ENCODE results near the gene GTF3C2. TPM values are rescaled to one million over a fixed set of nuclear protein-coding genes. Genes with fewer than 3 reads are reported as not detected.

Gene GTF3C2
- total and polyA plus RNA-seq, 2 of the 13 experiments (the other 11 are each of a cell fraction or from before 2014, with no cell fraction given) = 77.5 to 130 TPM

DNA sequence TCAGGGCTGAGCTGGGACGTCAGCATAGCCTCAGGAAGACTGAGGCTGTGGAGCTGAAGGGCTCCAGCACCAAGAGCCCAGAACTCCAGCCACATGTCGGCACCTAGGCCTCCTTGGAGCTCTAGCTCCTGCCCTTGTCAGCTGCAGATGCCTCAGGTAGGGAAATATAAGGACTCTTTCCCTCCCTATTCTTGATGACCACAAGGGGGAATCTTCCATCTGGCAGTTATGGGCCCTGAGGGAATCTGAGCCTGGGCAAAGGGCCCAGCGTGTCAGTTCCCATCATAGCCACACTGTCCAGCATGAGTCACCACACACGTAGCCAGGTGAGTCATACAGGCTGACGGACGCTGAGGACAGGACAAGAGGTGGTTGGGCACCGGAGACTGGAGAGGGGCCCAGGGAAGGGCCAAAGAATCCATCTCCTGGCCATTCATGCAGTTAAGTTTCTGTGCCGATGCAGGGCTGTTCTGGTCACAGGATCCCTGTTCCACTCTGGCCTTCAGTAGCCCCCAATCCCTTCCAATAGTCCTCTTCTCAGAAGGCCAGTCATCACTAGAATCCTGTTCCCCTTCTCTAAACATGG, 35.5 kb downstream of the GTF3C2 start (continued):
- peak; percentile 66; the same call in 1 of the 2 replicates for TF ChIP-seq ZBTB4 (CRISPR knock-in tag; IDR thresholded peaks at IDR 0.05; ENCODE audit: borderline replicate concordance)
- TF ChIP-seq PITX1 (CRISPR knock-in tag; IDR thresholded peaks at IDR 0.05) = 0 out of 2 replicates have a peak, but pooled peaks have one; percentile 34
- TF ChIP-seq, protein P1, sequence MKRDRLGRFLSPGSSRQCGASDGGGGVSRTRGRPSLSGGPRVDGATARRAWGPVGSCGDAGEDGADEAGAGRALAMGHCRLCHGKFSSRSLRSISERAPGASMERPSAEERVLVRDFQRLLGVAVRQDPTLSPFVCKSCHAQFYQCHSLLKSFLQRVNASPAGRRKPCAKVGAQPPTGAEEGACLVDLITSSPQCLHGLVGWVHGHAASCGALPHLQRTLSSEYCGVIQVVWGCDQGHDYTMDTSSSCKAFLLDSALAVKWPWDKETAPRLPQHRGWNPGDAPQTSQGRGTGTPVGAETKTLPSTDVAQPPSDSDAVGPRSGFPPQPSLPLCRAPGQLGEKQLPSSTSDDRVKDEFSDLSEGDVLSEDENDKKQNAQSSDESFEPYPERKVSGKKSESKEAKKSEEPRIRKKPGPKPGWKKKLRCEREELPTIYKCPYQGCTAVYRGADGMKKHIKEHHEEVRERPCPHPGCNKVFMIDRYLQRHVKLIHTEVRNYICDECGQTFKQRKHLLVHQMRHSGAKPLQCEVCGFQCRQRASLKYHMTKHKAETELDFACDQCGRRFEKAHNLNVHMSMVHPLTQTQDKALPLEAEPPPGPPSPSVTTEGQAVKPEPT (CRISPR knock-in tag; IDR thresholded peaks at IDR 0.05; ENCODE audit: low read depth) = no peak
- peak; percentile 66; the same call in 1 of the 2 replicates for TF ChIP-seq FOXA3 (CRISPR knock-in tag; IDR thresholded peaks at IDR 0.05)
- peak; percentile 79; the same call in 1 of the 2 replicates for TF ChIP-seq ZNF205 (CRISPR knock-in tag; IDR thresholded peaks at IDR 0.05)
- no peak for TF ChIP-seq SKIL (CRISPR knock-in tag; IDR thresholded peaks at IDR 0.05; ENCODE audit: borderline replicate concordance)
- peak; percentile 78; the same call in 1 of the 2 replicates for TF ChIP-seq ZBTB38 (CRISPR knock-in tag; IDR thresholded peaks at IDR 0.05)
- TF ChIP-seq, protein P2, sequence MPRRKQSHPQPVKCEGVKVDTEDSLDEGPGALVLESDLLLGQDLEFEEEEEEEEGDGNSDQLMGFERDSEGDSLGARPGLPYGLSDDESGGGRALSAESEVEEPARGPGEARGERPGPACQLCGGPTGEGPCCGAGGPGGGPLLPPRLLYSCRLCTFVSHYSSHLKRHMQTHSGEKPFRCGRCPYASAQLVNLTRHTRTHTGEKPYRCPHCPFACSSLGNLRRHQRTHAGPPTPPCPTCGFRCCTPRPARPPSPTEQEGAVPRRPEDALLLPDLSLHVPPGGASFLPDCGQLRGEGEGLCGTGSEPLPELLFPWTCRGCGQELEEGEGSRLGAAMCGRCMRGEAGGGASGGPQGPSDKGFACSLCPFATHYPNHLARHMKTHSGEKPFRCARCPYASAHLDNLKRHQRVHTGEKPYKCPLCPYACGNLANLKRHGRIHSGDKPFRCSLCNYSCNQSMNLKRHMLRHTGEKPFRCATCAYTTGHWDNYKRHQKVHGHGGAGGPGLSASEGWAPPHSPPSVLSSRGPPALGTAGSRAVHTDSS (CRISPR knock-in tag; conservative IDR thresholded peaks at IDR 0.05) = no peak
- peak; percentile 89 for TF ChIP-seq KDM2A (CRISPR knock-in tag; IDR thresholded peaks at IDR 0.05; ENCODE audit: borderline replicate concordance, low read depth)
- TF ChIP-seq HMG20B (CRISPR knock-in tag; conservative IDR thresholded peaks at IDR 0.05) = peak; percentile 52; the same call in 1 of the 2 replicates
- peak; percentile 95 for TF ChIP-seq SALL1 (CRISPR knock-in tag; IDR thresholded peaks at IDR 0.05)
- TF ChIP-seq ZNF354B (CRISPR knock-in tag; IDR thresholded peaks at IDR 0.05) = no peak
- TF ChIP-seq TAF1 (CRISPR knock-in tag; IDR thresholded peaks at IDR 0.05) = peak; percentile 62
- TF ChIP-seq DMAP1 (CRISPR knock-in tag; IDR thresholded peaks at IDR 0.05) = peak; percentile 90
- no peak for TF ChIP-seq ZBTB42 (CRISPR knock-in tag; IDR thresholded peaks at IDR 0.05)
- peak; percentile 65 for TF ChIP-seq ZEB1 (IDR thresholded peaks at IDR 0.05; ENCODE audit: insufficient replicate concordance, low read depth)
- TF ChIP-seq, protein P3, sequence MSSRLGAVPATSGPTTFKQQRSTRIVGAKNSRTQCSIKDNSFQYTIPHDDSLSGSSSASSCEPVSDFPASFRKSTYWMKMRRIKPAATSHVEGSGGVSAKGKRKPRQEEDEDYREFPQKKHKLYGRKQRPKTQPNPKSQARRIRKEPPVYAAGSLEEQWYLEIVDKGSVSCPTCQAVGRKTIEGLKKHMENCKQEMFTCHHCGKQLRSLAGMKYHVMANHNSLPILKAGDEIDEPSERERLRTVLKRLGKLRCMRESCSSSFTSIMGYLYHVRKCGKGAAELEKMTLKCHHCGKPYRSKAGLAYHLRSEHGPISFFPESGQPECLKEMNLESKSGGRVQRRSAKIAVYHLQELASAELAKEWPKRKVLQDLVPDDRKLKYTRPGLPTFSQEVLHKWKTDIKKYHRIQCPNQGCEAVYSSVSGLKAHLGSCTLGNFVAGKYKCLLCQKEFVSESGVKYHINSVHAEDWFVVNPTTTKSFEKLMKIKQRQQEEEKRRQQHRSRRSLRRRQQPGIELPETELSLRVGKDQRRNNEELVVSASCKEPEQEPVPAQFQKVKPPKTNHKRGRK (CRISPR knock-in tag; IDR thresholded peaks at IDR 0.05) = no peak
- TF ChIP-seq MLX (CRISPR knock-in tag; IDR thresholded peaks at IDR 0.05) = no peak
